Uterus (tissue), 4 donors: ENCODE data around the gene KCNQ1. TPM values are rescaled to one million over a fixed set of nuclear protein-coding genes. Genes with fewer than 3 reads are reported as not detected.
A peak's percentile ranks its signal among the peaks of the same experiment; 100 is the strongest.

Source experiments
- DNase-seq, 2 donors: peaks; one replicate each; pipeline ENCODE4 v3.0.0-alpha.2; 2019 to 2020
- H3K27ac ChIP-seq, 2 donors: fragments of 200-600 bp; sonication (generic); 1 replicate in 1 of 2; 2 replicates in 1 of 2; pipeline ENCODE4 v1.5.1; 2016 to 2018
- H3K27me3 ChIP-seq, 2 donors: fragments of 200-600 bp; sonication (generic); one replicate each; pipeline ENCODE4 v1.5.1; 2018 to 2019; ENCODE audit warnings: control low read depth in 1 of 2
- H3K36me3 ChIP-seq, 2 donors: fragments of 200-600 bp; sonication (generic); one replicate each; pipeline ENCODE4 v1.5.1; 2019; ENCODE audit warnings: control low read depth in 1 of 2
- H3K4me1 ChIP-seq, 2 donors: fragments of 200-600 bp; sonication (generic); one replicate each; pipeline ENCODE4 v1.5.1; 2018 to 2019; ENCODE audit warnings: control low read depth in 1 of 2
- H3K4me3 ChIP-seq, 2 donors: fragments of 200-600 bp; sonication (generic); 1 replicate in 1 of 2; 2 replicates in 1 of 2; pipeline ENCODE4 v1.5.1; 2018 to 2019; ENCODE audit warnings: mild to moderate bottlenecking in 1 of 2
- H3K9me3 ChIP-seq, 2 donors: fragments of 200-600 bp; sonication (generic); one replicate each; pipeline ENCODE4 v1.5.1; 2019; ENCODE audit warnings: control low read depth in 1 of 2
- POLR2A ChIP-seq, 2 donors: fragments of 450-650 bp; IDR thresholded peaks; one replicate each; pipeline ENCODE4 v1.6.1; 2016; ENCODE audit warnings: antibody characterized with exemption in 2 of 2, mild to moderate bottlenecking in 1 of 2, moderate library complexity in 1 of 2
- intact Hi-C: fragments of 100-400 bp; cut with DNase I; formaldehyde crosslinking; loops from one replicate; pipeline ENCODE4 v1.15.1; 2023; ENCODE audit warnings: low total_unique reads
- total RNA-seq, 4 donors: library from RNA; depleted of rRNA in 3 of 4; stranded (reverse); fragments of >200 nt in 3 of 4; gene quantifications; one replicate each; pipeline versions ENCODE4 v1.1.0 to v1.2.4, GENCODE V29; 2014 to 2023
- TF ChIP-seq, protein P1 (sequence below), 4 experiments: fragments of 200-600 bp in 2 of 4; fragments of 450-650 bp in 2 of 4; sonication (generic) in 2 of 4; IDR thresholded peaks; one replicate each; pipeline ENCODE4 v1.5.1; 2016 to 2019; ENCODE audit warnings: antibody characterized with exemption in 4 of 4, mild to moderate bottlenecking in 2 of 4, moderate library complexity in 1 of 4
- donor health status: DM: yes; HTN: yes; CAD: no.

KCNQ1 gene
- total RNA-seq, 4 donors from 2014 or later, result 2.6 to 10.4 (median 5.4) TPM

DNA sequence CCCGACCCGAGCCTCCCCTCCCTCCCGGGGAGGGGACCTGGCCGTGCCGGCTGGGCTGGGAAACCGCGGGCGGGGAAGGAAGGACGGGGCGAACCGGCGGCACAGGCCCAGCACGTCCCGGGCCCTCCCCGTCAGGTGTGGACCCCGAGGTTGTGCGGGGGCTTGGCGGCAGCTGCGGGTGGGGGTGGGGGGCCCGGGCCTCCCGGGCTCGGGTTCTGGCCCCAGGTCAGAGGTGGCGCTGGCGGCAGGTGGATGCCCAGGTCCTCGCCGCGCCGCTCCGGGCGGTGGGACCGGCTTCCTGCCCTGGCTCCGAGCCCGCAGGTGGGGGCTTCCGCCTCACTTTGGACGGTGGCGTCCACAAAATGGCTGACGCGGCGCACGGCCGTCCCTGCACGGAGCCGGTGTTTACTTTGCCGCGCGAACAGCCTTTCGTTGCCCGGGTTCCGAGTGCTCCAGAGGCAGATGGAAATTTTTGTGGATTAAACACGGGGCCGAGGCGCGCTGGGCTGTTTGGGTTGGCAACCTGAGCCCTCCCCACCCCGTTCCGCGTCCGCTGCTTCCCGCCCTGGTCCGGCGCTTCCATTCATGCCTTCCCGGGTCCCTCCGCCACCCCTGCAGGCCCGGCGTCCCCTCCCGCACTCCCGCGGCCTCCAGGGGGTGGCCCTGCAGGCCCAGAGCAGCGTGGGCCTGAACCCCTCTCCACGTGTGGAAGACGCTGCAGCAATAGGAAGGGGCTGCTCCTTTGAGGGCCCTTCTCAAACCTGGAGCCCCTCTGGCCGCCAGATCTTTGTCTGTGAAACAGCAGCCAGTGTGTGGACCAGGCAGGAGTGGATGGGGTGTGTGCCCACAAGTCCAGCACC, 346.9 kb downstream of the KCNQ1 start:
- intact Hi-C loops, result no loop called here
- Histone ChIP-seq H3K4me3 (peak overlapping the region; percentile 15 to 39), H3K4me1 (no peaks in the 10 kb centered on the region), H3K27ac (peak overlapping the region in 1 of 2 donors; percentile 22), H3K9me3 (no peaks in the 10 kb centered on the region), H3K36me3 (no peaks in the 10 kb centered on the region), H3K27me3 (no peaks in the 10 kb centered on the region)
- peak; percentile 13 to 25 for DNase-seq
- TF ChIP-seq POLR2A (IDR thresholded peaks at IDR 0.05), result no peak
- TF ChIP-seq, protein P1, sequence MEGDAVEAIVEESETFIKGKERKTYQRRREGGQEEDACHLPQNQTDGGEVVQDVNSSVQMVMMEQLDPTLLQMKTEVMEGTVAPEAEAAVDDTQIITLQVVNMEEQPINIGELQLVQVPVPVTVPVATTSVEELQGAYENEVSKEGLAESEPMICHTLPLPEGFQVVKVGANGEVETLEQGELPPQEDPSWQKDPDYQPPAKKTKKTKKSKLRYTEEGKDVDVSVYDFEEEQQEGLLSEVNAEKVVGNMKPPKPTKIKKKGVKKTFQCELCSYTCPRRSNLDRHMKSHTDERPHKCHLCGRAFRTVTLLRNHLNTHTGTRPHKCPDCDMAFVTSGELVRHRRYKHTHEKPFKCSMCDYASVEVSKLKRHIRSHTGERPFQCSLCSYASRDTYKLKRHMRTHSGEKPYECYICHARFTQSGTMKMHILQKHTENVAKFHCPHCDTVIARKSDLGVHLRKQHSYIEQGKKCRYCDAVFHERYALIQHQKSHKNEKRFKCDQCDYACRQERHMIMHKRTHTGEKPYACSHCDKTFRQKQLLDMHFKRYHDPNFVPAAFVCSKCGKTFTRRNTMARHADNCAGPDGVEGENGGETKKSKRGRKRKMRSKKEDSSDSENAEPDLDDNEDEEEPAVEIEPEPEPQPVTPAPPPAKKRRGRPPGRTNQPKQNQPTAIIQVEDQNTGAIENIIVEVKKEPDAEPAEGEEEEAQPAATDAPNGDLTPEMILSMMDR (IDR thresholded peaks at IDR 0.05), result no peak

DNA sequence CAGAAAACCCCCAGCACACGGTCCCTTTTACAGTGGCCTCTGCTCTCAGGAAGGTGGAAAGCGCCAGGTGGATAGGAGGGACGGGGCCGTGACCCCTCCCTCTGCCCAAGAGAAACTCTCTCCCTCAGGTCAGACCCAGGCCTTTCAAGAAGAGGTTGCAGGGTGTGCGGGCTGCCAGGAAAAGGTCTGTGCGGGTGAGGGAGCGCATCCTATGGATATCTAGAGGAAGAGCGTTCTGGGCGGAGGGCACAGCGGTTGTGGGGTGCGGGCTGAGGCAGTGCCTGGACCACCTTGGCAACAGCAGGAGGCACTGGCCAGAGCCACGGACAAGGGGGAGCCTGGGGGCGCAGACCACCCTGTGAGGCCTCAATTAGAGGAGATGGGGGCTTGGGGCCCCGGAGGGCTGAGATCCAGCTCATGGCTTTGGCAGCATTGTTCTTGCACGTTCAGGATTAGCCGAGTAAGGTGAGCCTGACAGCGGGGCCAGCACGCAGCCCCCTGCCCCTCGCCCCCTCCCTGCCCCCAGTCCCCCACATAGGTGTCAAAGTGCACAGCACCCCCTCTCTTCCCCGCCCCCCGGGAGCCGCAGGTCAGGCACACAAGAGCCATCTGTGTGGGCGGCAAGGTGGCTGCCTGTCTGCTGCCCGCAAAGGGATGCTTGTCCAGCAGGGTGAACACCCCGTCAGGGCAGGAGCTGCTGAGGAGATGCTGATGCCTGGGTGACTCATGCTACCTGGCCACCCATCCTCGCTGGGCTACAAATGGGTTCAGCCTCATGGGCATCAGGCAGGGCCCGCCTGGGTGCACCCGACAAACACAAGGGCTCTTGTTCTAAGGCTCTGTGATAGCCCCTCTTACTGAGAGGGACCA, 347.8 kb downstream of the KCNQ1 start:
- no peak overlapping the region for H3K27ac ChIP-seq
- DNase-seq, result peak; percentile 14
- intact Hi-C loops, result no loop called here
- no peaks in the 10 kb centered on the region for H3K36me3 ChIP-seq
- H3K4me1 ChIP-seq, result no peaks in the 10 kb centered on the region
- no peaks in the 10 kb centered on the region for H3K27me3 ChIP-seq
- TF ChIP-seq, protein P1 (IDR thresholded peaks at IDR 0.05), result no peak
- TF ChIP-seq POLR2A (IDR thresholded peaks at IDR 0.05), result no peak
- no peak overlapping the region for H3K4me3 ChIP-seq
- no peaks in the 10 kb centered on the region for H3K9me3 ChIP-seq

DNA sequence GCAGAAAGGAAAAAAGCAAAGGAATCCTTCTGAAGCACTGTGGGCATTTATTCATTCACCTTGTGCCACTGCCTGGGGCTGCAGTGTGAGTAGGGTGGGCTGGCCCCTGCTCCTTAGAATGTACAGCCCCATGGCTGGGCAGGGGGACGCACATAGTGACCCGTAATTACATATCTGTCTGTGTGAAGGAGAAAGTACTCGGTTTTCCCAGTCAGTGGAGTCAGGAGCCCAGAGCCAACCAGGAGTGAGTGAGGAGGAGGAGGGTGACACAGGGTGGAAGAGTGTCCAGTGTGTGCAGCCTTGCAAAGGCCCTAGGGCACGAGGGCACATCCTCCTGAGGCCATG, 348.9 kb downstream of the KCNQ1 start:
- no peaks in the 10 kb centered on the region for H3K4me1 ChIP-seq
- no peaks in the 10 kb centered on the region for H3K27me3 ChIP-seq
- no peaks in the 10 kb centered on the region for H3K36me3 ChIP-seq
- H3K9me3 ChIP-seq, result no peaks in the 10 kb centered on the region
- intact Hi-C loops, result no loop called here
- no peak overlapping the region for H3K27ac ChIP-seq
- DNase-seq, result no peak
- no peak overlapping the region for H3K4me3 ChIP-seq
- TF ChIP-seq, protein P1 (IDR thresholded peaks at IDR 0.05), result no peak
- TF ChIP-seq POLR2A (IDR thresholded peaks at IDR 0.05), result no peak

DNA sequence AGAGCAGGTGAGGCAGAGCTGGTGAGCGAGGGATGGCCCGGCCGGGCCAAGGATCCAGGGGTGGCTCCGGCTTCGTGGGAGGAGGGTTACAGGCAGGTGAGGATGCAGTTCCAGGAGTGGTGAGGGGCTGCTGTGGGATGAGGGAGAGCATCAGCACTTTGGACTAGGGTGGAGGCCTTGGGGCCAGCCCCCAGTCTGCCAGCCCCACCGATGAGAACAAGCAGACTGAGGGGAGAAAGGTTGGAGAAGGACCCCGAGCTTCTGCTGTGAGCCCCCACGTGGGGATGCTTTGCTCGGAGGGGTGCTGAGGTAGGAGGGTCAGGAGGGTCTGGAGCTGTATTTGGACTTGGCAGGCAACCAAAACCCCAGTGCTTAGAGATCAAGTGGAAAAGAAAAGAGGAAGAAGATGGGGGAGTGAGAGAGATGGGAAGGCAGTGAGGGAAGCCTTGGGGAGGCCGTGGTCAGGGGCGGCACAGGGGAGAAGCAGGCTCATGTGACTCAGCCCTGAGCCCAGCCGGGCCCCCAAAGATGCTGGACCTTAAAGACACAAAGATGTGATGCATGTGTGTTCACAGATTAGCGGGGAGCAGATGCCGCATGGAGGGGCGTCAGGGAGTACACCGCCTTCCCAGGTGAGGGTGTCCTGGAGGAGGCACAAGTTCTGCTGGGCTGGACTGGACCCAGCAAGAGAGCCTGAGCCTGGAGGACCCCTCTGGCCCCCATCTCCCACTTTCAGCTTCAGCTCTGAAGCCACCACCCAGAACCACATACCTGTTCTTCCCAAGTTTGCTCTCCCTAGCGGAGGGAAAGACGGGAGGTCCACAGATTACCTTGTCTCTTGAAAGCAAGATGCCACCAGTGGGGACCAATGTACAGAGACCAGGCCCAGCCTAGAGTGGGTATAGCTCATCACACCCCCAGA, 349.5 kb downstream of the KCNQ1 start:
- no peak overlapping the region for H3K27ac ChIP-seq
- intact Hi-C loops, result no loop called here
- H3K27me3 ChIP-seq, result no peaks in the 10 kb centered on the region
- no peaks in the 10 kb centered on the region for H3K9me3 ChIP-seq
- DNase-seq, result peak; percentile 9 to 13
- H3K4me3 ChIP-seq, result no peak overlapping the region
- H3K36me3 ChIP-seq, result no peaks in the 10 kb centered on the region
- TF ChIP-seq, protein P1 (IDR thresholded peaks at IDR 0.05), result no peak
- no peaks in the 10 kb centered on the region for H3K4me1 ChIP-seq
